ENCODE results near the gene NRXN3.

NRXN3 gene

DNA sequence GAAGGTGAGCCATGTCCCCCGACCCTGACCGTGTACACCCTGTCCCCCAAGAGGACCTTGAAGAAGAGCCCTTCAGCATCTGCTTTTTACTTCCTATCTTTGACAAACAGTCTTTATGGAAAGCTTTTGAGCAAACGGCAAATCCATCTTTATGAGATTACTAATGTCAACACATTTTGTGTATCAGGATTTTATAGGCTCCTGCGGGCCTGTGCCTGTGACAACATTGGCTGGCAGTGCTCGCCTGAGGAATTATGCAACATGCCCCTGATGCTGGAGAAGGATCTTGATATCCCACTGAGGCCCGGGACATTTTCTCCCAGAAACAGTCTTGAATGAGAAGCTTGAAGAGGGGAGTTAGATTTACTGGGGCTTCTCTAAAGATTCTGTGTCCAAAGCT, 416.5 kb downstream of the NRXN3 start:
- ATAC-seq (no peak), DNase-seq (no peak)

DNA sequence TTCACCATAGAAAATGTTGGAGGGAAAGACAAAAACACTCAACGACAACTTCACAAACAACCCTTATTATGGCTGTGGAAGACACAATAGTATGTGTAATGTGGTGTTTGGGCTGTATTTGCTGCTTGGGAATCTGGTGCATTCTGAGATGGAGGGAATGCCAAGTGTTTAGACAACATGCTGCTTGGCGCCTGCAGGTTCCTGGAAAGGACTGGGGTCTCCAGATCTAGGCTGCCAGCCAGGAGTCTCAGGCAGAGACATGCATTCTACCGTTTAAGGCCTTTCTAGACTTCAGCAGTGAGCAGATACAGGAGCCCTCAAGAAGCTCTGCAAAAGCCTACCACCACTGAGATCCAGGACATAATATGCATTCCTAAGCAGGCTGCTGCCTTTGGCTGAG, 418.7 kb downstream of the NRXN3 start:
- DNase-seq (no peak), ATAC-seq (no peak)

DNA sequence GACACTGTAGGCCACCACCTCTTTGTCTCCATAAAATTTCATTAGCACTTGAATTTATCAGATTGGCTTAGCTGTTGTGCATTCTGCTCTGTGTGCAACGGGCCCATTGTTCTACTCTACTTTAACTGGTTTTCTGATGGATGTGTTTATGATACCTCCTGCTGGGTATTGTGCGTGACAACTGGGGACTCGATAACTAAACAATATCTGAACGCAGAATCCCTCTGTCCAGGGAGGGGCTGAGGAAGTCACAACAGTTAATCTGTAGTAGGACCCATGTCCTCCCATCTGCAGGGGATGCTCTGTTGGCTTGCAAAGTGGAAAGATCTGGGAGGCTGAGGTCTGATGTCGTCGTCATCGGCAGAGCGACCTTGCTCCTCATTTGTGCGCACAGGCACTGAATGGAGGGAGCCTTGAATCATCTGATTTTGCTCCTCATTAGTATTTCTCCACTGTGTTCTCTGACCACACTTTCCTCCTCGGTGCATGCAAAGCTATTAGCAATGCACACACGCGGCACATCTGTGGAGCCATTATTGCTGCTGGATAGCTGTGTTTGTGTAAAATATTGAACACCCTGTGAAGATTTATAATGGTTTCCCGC, 422.5 kb downstream of the NRXN3 start:
- no peak for ATAC-seq
- DNase-seq: no peak

DNA sequence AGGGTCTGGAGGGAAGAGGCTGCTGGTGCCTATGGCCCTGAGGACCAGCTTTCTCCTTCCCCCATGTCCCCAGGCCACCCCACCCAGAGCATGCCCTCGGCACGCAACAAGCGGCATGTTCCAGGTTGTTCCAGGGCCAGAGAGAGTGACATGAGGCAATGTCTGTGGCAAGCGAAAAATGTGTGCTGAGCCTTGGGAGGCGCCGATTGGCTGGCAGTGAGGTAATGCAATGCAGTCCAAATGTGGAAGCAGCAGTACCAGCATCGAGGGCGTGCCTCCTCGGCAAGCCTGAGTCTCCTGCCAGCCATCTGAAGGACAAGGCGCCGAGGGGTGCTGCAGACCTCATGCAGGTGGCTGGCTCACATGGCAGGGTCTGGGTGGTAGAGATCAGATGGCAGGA, 423.8 kb downstream of the NRXN3 start:
- DNase-seq (no peak), ATAC-seq (no peak)

DNA sequence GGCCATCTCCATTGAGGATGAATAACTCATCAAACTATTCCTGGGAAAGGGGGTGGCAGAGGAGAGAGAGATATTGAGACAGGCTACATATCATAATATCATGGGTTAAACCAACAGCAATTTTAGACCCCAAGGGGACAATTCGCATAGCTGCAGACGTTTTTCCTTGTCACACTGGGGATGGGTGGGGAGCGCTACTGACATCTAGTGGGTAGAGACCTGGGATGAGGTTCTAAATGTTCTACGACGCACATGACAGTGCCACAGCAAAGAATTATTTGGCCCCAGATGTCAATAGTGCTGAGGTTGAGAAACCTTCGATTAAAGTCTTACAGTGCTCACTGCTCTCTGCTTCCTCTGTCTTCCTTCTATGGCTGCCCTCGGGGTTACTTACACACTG, 425.6 kb downstream of the NRXN3 start:
- ATAC-seq (no peak), DNase-seq (no peak)

DNA sequence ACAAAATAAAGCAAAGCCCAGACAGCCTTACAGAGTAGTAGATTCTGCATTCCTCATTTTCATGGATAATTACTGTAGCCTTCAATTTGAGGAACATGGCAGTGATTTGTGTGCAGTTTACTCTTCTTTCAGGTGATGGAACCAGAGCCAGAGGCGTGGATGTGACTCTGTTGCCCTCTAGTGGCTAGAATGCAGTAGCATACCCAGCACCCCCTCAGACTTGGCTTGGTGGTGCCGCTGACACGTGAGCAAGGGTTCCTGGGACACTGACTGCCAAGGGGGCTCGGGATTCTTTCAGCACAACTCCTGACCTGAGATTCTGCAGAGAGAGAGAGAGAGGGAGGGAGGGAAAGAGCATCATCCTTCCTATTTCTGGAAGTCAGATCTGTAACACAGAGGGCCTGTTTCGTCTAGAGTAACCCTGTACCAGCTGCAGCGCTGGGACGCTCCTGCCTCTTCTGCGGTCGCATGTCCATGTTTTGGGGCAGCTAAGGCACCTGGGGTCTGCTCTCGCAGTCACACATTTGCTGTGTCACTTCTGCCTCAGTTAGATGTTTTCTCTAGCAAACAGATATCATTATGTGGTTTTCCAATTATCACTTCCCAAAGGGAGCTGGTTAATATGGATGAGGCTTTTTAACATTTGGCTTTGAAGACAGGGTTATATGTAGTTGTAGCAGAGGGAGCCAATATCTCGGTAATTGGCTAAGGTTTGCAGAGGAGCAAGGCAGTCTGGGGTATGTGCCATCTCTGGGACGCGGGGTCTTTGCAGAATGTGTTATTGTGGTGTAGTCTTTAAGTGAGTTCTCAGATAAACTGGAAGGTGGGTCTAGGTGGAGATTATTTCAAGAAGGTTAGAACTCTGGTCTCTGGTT, 428.1 kb downstream of the NRXN3 start:
- DNase-seq (peak; percentile 30), ATAC-seq (peak; percentile 70)

DNA sequence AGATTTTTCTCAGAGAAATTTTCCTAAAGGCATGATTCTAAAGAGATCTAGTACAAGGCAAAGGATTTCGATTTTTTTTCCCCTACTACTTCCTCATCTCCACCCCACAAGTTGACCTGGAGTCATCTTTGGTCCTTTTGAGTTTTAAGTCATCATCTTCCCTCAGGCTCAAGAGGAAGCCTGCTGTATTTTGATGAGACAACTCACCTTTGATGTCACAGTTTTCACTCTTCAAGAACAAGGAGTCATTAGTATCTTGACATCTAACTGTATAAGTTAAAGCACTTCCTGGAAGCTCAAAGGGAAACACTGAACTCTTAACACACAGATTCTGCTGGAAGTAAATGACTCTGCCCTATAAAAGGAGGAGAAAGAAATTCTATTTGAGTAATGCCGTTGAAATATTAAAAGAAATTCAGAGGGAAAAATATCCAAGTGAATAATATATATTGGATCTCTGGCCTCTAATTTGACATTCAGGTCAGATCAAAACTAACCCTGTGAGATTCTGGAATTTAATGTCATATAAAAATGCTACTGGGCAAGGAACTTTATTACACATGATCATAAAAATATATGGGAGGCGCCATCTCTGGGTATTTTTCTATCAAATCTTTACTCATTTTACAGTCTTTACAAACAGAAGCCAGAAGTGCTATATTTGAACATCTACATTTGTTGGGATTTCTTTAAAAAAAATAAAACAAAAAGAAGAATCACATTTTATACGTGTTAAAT, 435.0 kb downstream of the NRXN3 start:
- DNase-seq (no peak), ATAC-seq (no peak)

DNA sequence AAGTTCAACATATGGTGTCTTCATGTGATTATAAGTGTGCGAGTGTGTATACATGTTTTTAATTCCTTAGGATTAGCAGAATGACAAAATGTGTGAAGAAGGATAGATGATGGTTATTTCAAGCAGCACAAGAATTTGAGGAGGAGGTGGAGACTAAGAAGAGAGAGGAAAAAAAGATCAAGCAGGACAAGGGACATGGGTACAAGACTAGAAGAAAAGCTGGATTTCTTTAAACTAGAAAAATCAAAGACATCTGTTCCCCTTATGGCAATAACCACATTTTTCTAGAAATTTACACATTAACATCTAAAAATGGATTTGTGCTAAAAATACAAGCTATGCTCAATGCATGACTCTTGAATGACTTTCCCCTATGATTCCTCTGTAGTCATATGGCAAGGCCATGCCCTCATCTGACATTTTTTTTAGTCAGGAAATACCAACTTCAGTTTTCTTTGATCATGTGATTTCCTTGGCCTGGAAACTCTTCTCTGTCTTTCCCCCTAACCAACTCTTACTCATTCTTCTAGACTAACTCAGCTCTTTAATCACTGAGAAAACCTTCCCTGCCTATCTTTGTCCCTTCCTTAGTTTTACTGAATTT, 435.8 kb downstream of the NRXN3 start:
- peak; percentile 59 for ATAC-seq
- DNase-seq: no peak

DNA sequence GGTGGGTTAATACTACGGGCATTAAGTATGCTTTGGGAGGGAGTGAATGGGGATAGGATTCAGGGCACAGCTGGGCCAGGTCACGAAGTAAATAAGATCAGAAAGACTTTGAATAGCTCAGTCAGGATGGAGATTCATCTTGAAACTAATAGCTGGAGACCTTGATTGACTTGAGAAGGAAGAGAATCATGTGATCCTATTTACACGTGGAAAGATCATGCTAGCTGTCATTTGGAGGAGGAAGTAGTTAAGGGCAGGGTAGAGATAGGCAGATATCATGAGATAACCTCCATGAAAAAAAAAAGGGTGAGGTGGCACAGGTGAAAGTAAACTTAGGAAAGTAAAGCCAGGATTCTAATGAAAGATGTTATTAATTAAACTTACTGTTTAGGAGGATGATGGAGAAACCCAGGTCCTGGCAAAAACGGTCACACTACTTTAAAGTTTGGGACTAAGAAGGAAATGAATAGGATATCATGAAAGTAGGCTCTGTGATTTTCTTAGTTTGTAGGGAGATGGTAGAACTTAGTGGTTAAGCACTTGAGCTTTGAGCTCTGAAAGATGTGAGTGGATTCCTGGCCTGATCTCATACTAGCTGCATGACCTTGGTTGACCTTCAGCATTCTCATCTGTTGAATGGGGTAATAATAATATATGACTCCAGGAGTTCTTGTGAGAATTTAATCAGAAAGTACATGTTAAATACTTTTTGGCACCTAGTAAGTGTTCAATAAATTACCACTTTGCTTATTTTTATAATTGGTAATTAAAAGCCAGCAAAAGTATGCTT, 439.0 kb downstream of the NRXN3 start:
- ATAC-seq (no peak), DNase-seq (no peak)

DNA sequence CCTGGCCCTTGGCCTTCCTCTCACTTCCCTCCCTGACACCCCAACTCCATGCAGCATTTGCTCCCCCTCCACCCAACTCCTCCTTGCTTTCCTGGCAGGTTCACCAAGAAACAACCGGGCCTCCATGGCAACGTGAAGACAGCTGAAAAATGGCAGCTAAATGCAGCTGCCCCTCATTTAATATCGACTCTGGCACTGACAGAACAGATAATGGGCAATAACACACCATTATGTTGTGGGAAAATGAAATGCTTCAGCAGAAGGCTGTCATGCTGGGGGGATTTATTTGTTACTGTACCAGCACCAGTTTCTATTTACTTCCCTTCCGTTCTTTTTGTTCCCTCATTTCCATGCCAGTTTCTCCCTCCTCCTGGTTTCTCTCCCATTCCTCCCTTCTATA, 440.8 kb downstream of the NRXN3 start:
- ATAC-seq (no peak), DNase-seq (no peak)

DNA sequence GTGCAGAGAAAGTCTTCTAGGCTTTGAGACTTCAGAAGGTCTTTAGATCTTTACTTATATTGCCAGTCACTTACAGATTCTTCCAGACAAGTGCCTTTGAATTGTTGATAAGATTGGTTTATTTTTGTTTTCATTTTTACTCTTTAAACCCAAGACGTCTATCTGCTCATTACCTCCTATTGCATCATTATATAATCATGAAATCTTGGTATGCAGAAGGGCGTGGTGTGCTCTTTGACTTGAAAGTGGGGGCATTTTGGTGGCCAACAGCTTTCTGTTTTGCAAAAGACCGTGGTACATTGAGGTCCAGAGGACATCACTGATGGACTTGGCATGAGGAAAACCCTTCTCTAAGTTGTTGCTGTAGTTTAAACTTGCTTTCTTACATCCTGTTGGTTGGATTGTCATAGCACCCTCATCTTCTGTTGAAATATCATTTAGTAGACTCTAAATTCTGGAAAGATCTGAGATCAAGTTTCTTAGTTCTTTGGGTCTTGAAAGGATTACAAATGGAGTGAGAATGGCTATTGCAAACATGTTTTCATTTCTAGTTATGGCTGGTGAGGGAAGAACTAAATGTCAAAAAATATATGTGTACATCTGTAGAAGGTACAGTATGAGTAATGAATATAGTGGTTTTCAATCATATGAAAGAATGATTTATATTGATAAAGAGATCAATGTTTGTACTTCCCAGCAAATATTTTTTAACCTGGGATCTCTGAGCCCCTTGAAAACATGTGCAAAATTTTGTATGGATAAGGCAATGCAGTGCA, 441.8 kb downstream of the NRXN3 start:
- DNase-seq (no peak), ATAC-seq (no peak)

DNA sequence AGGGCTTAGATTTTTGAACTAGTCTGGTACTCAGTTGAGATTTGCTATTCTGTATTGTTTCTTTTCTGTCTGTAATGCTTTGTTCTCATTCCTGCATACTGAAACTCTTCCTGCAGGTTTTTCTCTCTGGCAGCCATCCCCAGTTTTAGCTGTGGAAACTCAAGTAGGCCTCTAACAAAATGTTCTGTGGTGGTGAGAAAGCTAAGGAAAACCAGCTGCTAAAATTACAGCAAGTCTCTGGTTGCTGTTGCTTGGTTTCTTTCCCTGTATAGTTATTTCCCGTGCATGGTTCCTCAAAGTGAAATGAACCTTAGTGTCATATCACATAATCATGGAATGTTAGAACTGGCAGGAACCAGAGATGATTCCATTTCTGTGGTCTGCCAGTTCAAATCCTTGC, 442.5 kb downstream of the NRXN3 start:
- ATAC-seq (no peak), DNase-seq (no peak)

DNA sequence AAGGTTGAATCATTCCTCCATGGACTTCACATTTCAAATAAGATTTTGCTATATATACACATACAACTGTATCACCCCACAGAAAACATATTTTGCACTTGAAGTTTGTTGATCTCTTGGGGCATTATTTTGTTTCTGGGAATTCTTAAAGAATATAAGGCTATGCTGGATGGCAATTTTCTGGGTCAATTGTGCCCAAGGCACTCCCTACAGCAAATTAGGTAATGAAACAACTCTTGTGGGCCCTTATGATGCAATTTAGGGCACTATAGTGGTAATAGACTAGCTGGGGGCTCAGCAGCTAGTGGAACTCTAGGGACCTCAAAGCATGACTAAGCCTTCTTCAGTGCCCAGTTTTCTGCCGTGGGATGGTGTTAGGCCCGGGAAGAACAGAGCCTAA, 444.4 kb downstream of the NRXN3 start:
- ATAC-seq: no peak
- DNase-seq: no peak

DNA sequence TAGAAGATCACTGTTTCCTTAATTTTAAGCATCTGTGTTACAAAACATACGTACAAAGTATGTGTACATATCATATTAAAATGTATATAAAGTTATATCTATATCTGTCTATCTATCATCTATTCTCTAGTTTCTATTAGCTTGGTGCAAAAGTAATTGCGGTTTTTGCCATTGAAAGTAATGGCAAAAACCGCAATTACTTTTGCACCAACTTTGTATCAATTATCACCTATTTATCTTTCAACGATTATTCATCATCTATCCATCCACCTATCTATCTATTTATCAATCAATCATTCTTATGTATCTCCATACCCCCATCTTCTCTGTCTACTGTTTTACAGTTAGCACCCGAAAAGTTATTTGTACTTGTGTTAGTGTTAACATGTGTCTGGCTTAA, 447.6 kb downstream of the NRXN3 start:
- ATAC-seq (no peak), DNase-seq (no peak)

DNA sequence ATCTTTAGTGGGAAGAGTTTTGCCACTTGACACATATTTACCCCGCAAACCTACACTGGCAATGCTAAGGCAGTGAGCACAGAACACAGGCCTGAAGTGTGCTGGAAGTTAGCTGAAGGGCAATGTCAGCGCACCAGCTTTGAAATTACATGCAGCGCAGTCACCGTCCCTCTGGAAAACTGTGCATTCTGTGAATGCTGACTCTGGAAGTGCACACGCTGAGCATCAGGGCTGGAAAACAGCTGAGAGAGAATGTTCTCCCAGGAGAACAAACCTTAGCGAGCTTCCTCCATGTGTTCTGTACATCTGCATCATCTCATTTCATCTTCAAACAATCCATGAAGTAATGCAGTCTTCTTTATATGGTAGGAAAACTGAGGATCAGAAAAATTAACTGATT, 448.2 kb downstream of the NRXN3 start:
- DNase-seq (no peak), ATAC-seq (no peak)

DNA sequence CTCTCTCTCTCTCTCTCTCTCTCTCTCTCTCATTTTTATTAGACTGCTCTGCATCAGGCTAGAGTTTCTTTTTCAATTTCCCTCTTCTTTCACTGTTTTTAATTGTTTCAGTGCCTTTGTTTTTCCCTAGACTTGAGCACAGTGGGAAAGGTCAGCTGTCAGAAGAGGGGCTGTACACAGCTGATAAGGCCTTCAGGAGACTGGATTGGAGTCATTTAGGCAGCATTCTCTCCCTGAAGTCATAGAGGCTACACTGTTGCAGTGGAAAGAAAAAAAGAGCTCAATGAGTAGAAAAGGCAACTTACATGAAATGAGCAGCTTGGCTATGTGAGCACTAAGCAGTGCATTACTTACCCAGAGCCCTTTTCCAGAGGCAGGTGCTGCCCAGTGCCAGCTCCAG, 456.9 kb downstream of the NRXN3 start:
- DNase-seq (no peak), ATAC-seq (no peak)

DNA sequence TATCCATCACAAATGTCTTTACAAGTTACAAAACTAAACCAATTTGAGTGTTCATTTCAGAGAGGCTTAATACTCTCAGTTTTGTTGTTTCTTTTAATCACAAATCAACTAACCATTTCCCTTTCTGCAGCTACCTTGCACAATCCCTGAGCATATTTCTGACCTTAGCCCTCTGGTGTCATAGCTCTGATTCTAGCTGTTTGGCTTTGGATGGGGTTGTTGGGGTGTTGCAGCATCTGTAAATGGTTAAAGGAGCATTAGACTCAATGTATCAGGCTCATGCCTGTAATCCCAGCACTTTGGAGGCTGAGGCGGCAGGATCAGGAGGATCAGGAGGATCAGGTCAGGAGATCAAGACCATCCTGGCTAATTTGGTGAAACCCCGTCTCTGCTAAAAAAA, 461.4 kb downstream of the NRXN3 start:
- no peak for DNase-seq
- ATAC-seq: no peak

DNA sequence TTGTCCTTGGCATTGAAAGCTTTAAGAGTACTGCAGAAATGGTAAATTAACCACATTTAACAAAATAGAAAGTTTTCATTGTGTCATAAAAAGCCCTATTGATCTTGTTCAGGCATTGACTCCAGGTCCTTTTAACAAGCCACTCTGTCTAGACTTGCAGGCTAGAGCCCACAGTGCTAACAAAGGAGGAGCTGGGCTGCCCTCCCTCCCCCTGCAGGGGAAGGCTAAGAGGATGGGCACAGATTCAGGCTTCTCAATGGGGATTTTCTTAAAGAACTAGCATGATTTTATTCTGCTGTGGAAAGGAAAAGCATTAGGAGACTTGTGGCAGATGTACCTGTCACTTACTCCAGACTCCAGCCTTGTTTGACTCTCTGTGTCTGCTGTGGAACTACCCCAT, 463.6 kb downstream of the NRXN3 start:
- DNase-seq: no peak

DNA sequence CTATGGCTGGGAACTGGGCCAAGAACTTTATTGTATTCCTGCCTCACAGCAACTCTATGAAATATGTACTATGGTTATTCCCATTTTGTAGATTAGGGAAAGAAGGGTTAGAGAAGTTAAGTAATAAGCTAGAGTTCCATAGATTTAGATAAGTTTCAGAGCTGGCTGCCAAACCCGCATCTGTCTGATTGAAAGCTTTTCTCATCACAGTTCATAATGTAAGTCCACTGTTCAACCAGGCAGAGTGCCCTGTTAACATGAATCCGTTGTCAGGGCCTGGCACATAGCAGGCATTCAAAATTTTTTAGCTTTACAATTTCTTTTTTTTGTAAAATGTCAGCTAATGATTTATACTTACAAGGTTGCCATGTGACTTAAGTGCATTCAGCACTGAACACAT, 467.3 kb downstream of the NRXN3 start:
- no peak for ATAC-seq
- DNase-seq: no peak

More for the DNA sequence above, 463.6 kb downstream of the NRXN3 start:
- ATAC-seq: no peak

DNA sequence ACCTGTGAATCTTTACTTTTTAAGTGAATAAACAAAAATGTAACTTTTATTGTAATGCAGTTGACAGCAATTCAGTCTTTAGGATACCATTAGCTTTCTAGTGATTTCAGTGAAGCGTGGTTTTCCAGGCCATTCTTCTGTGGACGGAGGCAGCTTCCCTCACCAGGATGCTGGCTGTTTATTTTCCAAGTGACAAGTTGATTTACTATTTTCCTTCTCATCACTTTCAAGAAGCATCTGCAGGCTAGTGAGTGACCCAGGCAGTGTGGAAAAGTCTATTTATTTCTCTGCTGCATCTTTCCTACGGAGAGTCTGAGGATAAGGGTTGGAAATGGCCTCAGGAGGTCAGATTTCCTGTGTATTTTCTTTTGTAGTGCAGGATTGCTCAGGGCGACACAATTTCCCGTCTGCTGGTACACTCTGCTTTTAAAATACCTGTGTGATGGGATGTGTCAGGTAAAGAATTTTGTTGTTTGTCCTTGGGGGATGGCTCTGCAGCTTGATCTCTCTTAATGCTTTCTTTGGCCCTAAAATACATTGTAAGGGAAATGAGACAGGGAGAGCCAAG, 467.8 kb downstream of the NRXN3 start:
- ATAC-seq: no peak
- DNase-seq: no peak

DNA sequence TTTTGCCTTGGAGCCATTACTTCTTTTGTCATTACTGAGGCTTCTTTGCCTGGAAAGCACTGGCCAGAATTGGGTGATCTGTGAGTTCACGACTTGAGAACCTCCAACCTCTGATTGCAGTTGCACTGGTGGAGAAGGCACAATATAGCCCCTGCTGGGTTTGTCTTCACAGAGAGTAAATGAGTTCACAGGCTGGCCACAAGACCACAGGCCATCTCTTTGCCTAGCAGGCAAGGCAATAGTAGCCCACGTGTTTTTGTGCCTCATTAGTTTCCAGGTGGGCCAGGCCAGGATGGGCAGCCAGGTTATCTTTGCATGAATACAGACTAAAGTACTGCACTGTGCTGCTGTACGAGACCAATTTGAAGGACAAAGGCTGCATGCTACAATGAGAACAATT, 468.8 kb downstream of the NRXN3 start:
- ATAC-seq (no peak), DNase-seq (no peak)

Measured in stimulated activated naive CD8-positive, alpha-beta T cell treated with anti-CD3 and anti-CD28 coated beads, Interleukin-15, Interleukin-2, amounts not matched to agents 100 U/mL and 50 U/mL, for 24 hours (primary cell).